HepG2 (cell line): ENCODE measurements around the gene FAM20A. TPM values are rescaled to one million over a fixed set of nuclear protein-coding genes. Genes with fewer than 3 reads are reported as not detected.

Source experiments
- ADNP ChIP-seq: sonication (generic); formaldehyde crosslinking; IDR thresholded peaks from 2 replicates; pipeline ENCODE4 v1.4.0; 2020; ENCODE audit warnings: missing genetic modification reagents
- ATF2 ChIP-seq: sonication (generic); formaldehyde crosslinking; IDR thresholded peaks from 2 replicates; pipeline ENCODE4 v1.4.0; 2020; ENCODE audit warnings: missing genetic modification reagents
- FOXM1 ChIP-seq: sonication (generic); formaldehyde crosslinking; IDR thresholded peaks from 2 replicates; pipeline ENCODE4 v1.5.0; 2020; ENCODE audit warnings: missing genetic modification reagents
- GFI1 ChIP-seq: sonication (generic); formaldehyde crosslinking; IDR thresholded peaks from 2 replicates; pipeline ENCODE4 v1.5.0; 2020; ENCODE audit warnings: missing genetic modification reagents, mild to moderate bottlenecking, borderline replicate concordance
- HES4 ChIP-seq: sonication (generic); formaldehyde crosslinking; IDR thresholded peaks from 2 replicates; pipeline ENCODE4 v1.9.0; 2021; ENCODE audit warnings: mild to moderate bottlenecking, missing genetic modification reagents, borderline replicate concordance
- KMT2B ChIP-seq: IDR thresholded peaks from 2 replicates; pipeline ENCODE4 v1.6.1; 2016; ENCODE audit warnings: missing genetic modification reagents, missing compliant biosample characterization
- NFAT5 ChIP-seq: sonication (generic); formaldehyde crosslinking; IDR thresholded peaks from 2 replicates; pipeline ENCODE4 v1.4.0; 2020; ENCODE audit warnings: missing genetic modification reagents
- NFE2 ChIP-seq: sonication (generic); formaldehyde crosslinking; IDR thresholded peaks from 2 replicates; pipeline ENCODE4 v1.4.0; 2020; ENCODE audit warnings: missing genetic modification reagents
- NR0B2 ChIP-seq: sonication (generic); formaldehyde crosslinking; IDR thresholded peaks from 2 replicates; pipeline ENCODE4 v1.4.0; 2020; ENCODE audit warnings: mild to moderate bottlenecking, missing genetic modification reagents
- TGIF2 ChIP-seq: IDR thresholded peaks from 2 replicates; pipeline ENCODE4 v1.6.1; 2016; ENCODE audit warnings: control low read depth, missing compliant biosample characterization
- ZFP36L2 ChIP-seq: sonication (generic); formaldehyde crosslinking; IDR thresholded peaks from 2 replicates; pipeline ENCODE4 v1.4.0; 2020; ENCODE audit warnings: missing genetic modification reagents
- ZNF34 ChIP-seq: sonication (generic); formaldehyde crosslinking; IDR thresholded peaks from 2 replicates; pipeline ENCODE4 v1.4.0; 2020; ENCODE audit warnings: mild to moderate bottlenecking, missing genetic modification reagents, borderline replicate concordance
- ZNF460 ChIP-seq: sonication (generic); formaldehyde crosslinking; IDR thresholded peaks from 2 replicates; pipeline ENCODE4 v1.5.1; 2020; ENCODE audit warnings: missing genetic modification reagents, mild to moderate bottlenecking, borderline replicate concordance
- ZNF501 ChIP-seq: sonication (generic); formaldehyde crosslinking; IDR thresholded peaks from 2 replicates; pipeline ENCODE4 v1.5.1; 2020; ENCODE audit warnings: mild to moderate bottlenecking, moderate library complexity, missing genetic modification reagents
- ZNF503 ChIP-seq: sonication (generic); formaldehyde crosslinking; IDR thresholded peaks from 2 replicates; pipeline ENCODE4 v1.4.0; 2020; ENCODE audit warnings: missing genetic modification reagents
- ZNF569 ChIP-seq: sonication (generic); formaldehyde crosslinking; IDR thresholded peaks from 2 replicates; pipeline ENCODE4 v1.5.0; 2020; ENCODE audit warnings: mild to moderate bottlenecking, missing genetic modification reagents, moderate library complexity, borderline replicate concordance
- ZNF607 ChIP-seq: sonication (generic); formaldehyde crosslinking; IDR thresholded peaks from 2 replicates; pipeline ENCODE4 v1.5.1; 2020; ENCODE audit warnings: missing genetic modification reagents, mild to moderate bottlenecking, borderline replicate concordance
- ZNF616 ChIP-seq: sonication (generic); formaldehyde crosslinking; IDR thresholded peaks from 2 replicates; pipeline ENCODE4 v1.5.0; 2020; ENCODE audit warnings: low read depth, mild to moderate bottlenecking, missing genetic modification reagents
- ZNF629 ChIP-seq: sonication (generic); formaldehyde crosslinking; conservative IDR thresholded peaks from 2 replicates; pipeline ENCODE4 v1.5.0; 2020; ENCODE audit warnings: missing genetic modification reagents
- ZNF670 ChIP-seq: sonication (generic); formaldehyde crosslinking; IDR thresholded peaks from 2 replicates; pipeline ENCODE4 v1.8.0; 2022; ENCODE audit warnings: mild to moderate bottlenecking, missing genetic modification reagents, borderline replicate concordance
- ZSCAN22 ChIP-seq: sonication (generic); formaldehyde crosslinking; IDR thresholded peaks from 2 replicates; pipeline ENCODE4 v1.4.0; 2020; ENCODE audit warnings: mild to moderate bottlenecking, missing genetic modification reagents
- polyA plus RNA-seq, 8 experiments: library from polyadenylated mRNA; depleted of rRNA in 3 of 8; stranded (reverse) in 7 of 8; unstranded in 1 of 8; fragments of >200 nt; fragmentation: Illumina TruSeq in 4 of 8; extraction: Trizol in 4 of 8; gene quantifications; 2 replicates each; pipeline versions ENCODE4 v1.2.1 to v1.2.3, GENCODE V29; 2011 to 2016; ENCODE audit warnings: low read depth in 4 of 8, missing spikeins in 1 of 8, mixed read lengths in 1 of 8; ENCODE audit not compliant: insufficient read depth in 1 of 8
- total RNA-seq, 5 experiments: library from RNA; depleted of rRNA; stranded (reverse); fragments of >200 nt; fragmentation: Illumina TruSeq; extraction: Trizol; gene quantifications; 2 replicates each; pipeline ENCODE4 v1.2.3, GENCODE V29; 2016; ENCODE audit warnings: low read depth in 1 of 5

FAM20A gene
- total and polyA plus RNA-seq, 2 of the 13 experiments (the other 11 are each of a cell fraction or from before 2014, with no cell fraction given): 9.3 to 20.7 TPM

GRCh38 chr17:68511671-68512246 lies 89.4 kb downstream of the FAM20A start (continued):
- TF ChIP-seq ATF2 (CRISPR knock-in tag): no peak
- peak; percentile 74; the same call in 1 of the 2 replicates for TF ChIP-seq ZNF607 (CRISPR knock-in tag)
- TF ChIP-seq ZNF629: peak; percentile 32; the same call in 1 of the 2 replicates
- TF ChIP-seq ZNF503 (CRISPR knock-in tag): no peak; the same call in 1 of the 2 replicates
- peak; percentile 66 for TF ChIP-seq ZFP36L2 (CRISPR knock-in tag)
- TF ChIP-seq ZSCAN22 (CRISPR knock-in tag): no peak
- peak; percentile 43; the same call in 1 of the 2 replicates for TF ChIP-seq ZNF670 (CRISPR knock-in tag)
- no peak for TF ChIP-seq ZNF34 (CRISPR knock-in tag)
- no peak; the same call in 1 of the 2 replicates for TF ChIP-seq ADNP
- TF ChIP-seq ZNF501 (CRISPR knock-in tag): peak; percentile 80
- peak; percentile 36; the same call in 1 of the 2 replicates for TF ChIP-seq ZNF460 (CRISPR knock-in tag)
- no peak for TF ChIP-seq FOXM1
- TF ChIP-seq ZNF616 (CRISPR knock-in tag): peak; percentile 19; the same call in 1 of the 2 replicates
- peak; percentile 95 for TF ChIP-seq HES4 (CRISPR knock-in tag)
- TF ChIP-seq GFI1 (CRISPR knock-in tag): no peak; the same call in 1 of the 2 replicates
- peak; percentile 97 for TF ChIP-seq TGIF2 (CRISPR knock-in tag)
- TF ChIP-seq KMT2B (CRISPR knock-in tag): peak; percentile 21; the same call in 1 of the 2 replicates
- TF ChIP-seq NR0B2 (CRISPR knock-in tag): peak; percentile 91; the same call in 1 of the 2 replicates
- 0 out of 2 replicates have a peak, but pooled peaks have one; percentile 65 for TF ChIP-seq ZNF569 (CRISPR knock-in tag)
- no peak for TF ChIP-seq NFE2 (CRISPR knock-in tag)
- 0 out of 2 replicates have a peak, but pooled peaks have one; percentile 55 for TF ChIP-seq NFAT5 (CRISPR knock-in tag)
